GM23338 (cell line): ENCODE data around the gene CARD6. TPM values are rescaled to one million over a fixed set of nuclear protein-coding genes. Genes with fewer than 3 reads are reported as not detected.

Source experiments
- ATAC-seq: fragments of 200-7000 bp; cut with Tn5 transposase; 3 replicates; pipeline ENCODE4 v1.9.1; 2020
- DNase-seq: peaks from one replicate; pipeline ENCODE4 v3.0.0-alpha.2; 2015; ENCODE audit warnings: low spot score
- H2AFZ ChIP-seq: fragments of 200-600 bp; sonication (generic); 2 replicates; pipeline ENCODE4 v1.8.0; 2016; ENCODE audit warnings: antibody characterized with exemption, mild to moderate bottlenecking, moderate library complexity
- H3F3A ChIP-seq: fragments of 200-600 bp; sonication (generic); replicated peaks from 2 replicates; pipeline ENCODE4 v1.8.0; 2017; ENCODE audit warnings: antibody characterized with exemption, mixed run types, low read depth
- H3K27ac ChIP-seq: fragments of 200-600 bp; sonication (generic); 2 replicates; pipeline ENCODE4 v1.6.1; 2016; ENCODE audit warnings: low read depth
- H3K27me3 ChIP-seq: fragments of 200-600 bp; sonication (generic); 2 replicates; pipeline ENCODE4 v1.8.0; 2016; ENCODE audit warnings: mild to moderate bottlenecking, mixed run types, moderate library complexity; ENCODE audit not compliant: insufficient read depth
- H3K36me3 ChIP-seq: fragments of 200-600 bp; sonication (generic); 2 replicates; pipeline ENCODE4 v1.8.0; 2016; ENCODE audit warnings: mild to moderate bottlenecking; ENCODE audit not compliant: insufficient read depth
- H3K4me1 ChIP-seq: fragments of 200-600 bp; sonication (generic); 2 replicates; pipeline ENCODE4 v1.8.0; 2016; ENCODE audit warnings: mild to moderate bottlenecking, moderate library complexity; ENCODE audit not compliant: insufficient read depth
- H3K4me2 ChIP-seq: fragments of 200-600 bp; sonication (generic); 2 replicates; pipeline ENCODE4 v1.7.1; 2017; ENCODE audit warnings: mixed run types
- H3K4me3 ChIP-seq: fragments of 200-600 bp; sonication (generic); 2 replicates; pipeline ENCODE4 v1.6.1; 2016; ENCODE audit warnings: mixed run types
- H3K79me2 ChIP-seq: fragments of 200-600 bp; sonication (generic); replicated peaks from 2 replicates; pipeline ENCODE4 v1.8.0; 2017; ENCODE audit warnings: mild to moderate bottlenecking; ENCODE audit not compliant: insufficient read depth
- H3K9me2 ChIP-seq: fragments of 200-600 bp; sonication (generic); 2 replicates; pipeline ENCODE4 v1.8.0; 2017; ENCODE audit not compliant: insufficient read depth
- H4K20me1 ChIP-seq: fragments of 200-600 bp; sonication (generic); replicated peaks from 2 replicates; pipeline ENCODE4 v1.8.0; 2017; ENCODE audit warnings: mild to moderate bottlenecking; ENCODE audit not compliant: insufficient read depth
- H3K27ac Mint-ChIP-seq: 2 replicates; pipeline ENCODE4 v1.8.0; 2020; ENCODE audit warnings: inconsistent platforms, mild to moderate bottlenecking, moderate library complexity, mixed read lengths
- H3K27me3 Mint-ChIP-seq: 3 replicates; pipeline ENCODE4 v1.8.0; 2022; ENCODE audit warnings: low read depth, mild to moderate bottlenecking, moderate library complexity, mixed read lengths, inconsistent platforms; ENCODE audit not compliant: insufficient read depth, poor library complexity
- H3K36me3 Mint-ChIP-seq: 3 replicates; pipeline ENCODE4 v1.8.0; 2021; ENCODE audit warnings: low read depth, mild to moderate bottlenecking, inconsistent platforms, moderate library complexity, mixed read lengths
- H3K4me1 Mint-ChIP-seq: 3 replicates; pipeline ENCODE4 v1.8.0; 2020; ENCODE audit warnings: mild to moderate bottlenecking, inconsistent platforms, mixed read lengths
- H3K4me3 Mint-ChIP-seq: 3 replicates; pipeline ENCODE4 v1.8.0; 2021; ENCODE audit warnings: moderate library complexity, mild to moderate bottlenecking, inconsistent platforms, mixed read lengths
- H3K9me3 Mint-ChIP-seq: 3 replicates; pipeline ENCODE4 v1.8.0; 2020; ENCODE audit warnings: moderate library complexity, mild to moderate bottlenecking, inconsistent platforms, mixed read lengths
- CREB1 ChIP-seq: fragments of 250-450 bp; sonication (Bioruptor Pico); IDR thresholded peaks from 2 replicates; pipeline ENCODE4 v1.5.0; 2020; ENCODE audit warnings: low read depth, mild to moderate bottlenecking, moderate library complexity
- ETS1 ChIP-seq: IDR thresholded peaks from 2 replicates; pipeline ENCODE4 v1.6.1; 2016; ENCODE audit warnings: antibody characterized with exemption
- EZH2 ChIP-seq: fragments of 200-600 bp; sonication (generic); IDR thresholded peaks from one replicate; pipeline ENCODE4 v1.8.0; 2017; ENCODE audit warnings: antibody characterized with exemption, mild to moderate bottlenecking, low read depth; ENCODE audit not compliant: unreplicated experiment
- EZH2phosphoT487 ChIP-seq: fragments of 200-600 bp; sonication (generic); IDR thresholded peaks from one replicate; pipeline ENCODE4 v1.8.1; 2018; ENCODE audit warnings: antibody characterized with exemption; ENCODE audit not compliant: unreplicated experiment
- JUNB ChIP-seq: IDR thresholded peaks from one replicate; pipeline ENCODE4 v1.6.1; 2016; ENCODE audit warnings: antibody characterized with exemption; ENCODE audit not compliant: unreplicated experiment
- NANOG ChIP-seq: IDR thresholded peaks from 2 replicates; pipeline ENCODE4 v1.6.1; 2016; ENCODE audit warnings: antibody characterized with exemption, borderline replicate concordance
- POLR2AphosphoS5 ChIP-seq: IDR thresholded peaks from 2 replicates; pipeline ENCODE4 v1.6.1; 2016; ENCODE audit warnings: antibody characterized with exemption, low read depth
- REST ChIP-seq: IDR thresholded peaks from one replicate; pipeline ENCODE4 v1.6.1; 2018; ENCODE audit warnings: antibody characterized with exemption; ENCODE audit not compliant: unreplicated experiment
- STAT1 ChIP-seq: IDR thresholded peaks from one replicate; pipeline ENCODE4 v1.6.1; 2016; ENCODE audit warnings: antibody characterized with exemption; ENCODE audit not compliant: unreplicated experiment
- ZNF331 ChIP-seq: fragments of 250-450 bp; sonication (Bioruptor Pico); IDR thresholded peaks from 2 replicates; pipeline ENCODE4 v1.5.0; 2020; ENCODE audit warnings: low read depth, mild to moderate bottlenecking, moderate library complexity
- ZNF462 ChIP-seq: fragments of 250-450 bp; sonication (Bioruptor Pico); IDR thresholded peaks from 2 replicates; pipeline ENCODE4 v1.5.0; 2020; ENCODE audit warnings: mild to moderate bottlenecking, moderate library complexity
- polyA plus RNA-seq: library from polyadenylated mRNA; unstranded; fragments of >200 nt; fragmentation: Nextera tagmentation; extraction: Ambion mirVana; gene quantifications from 2 replicates; pipeline ENCODE4 v1.2.1, GENCODE V29; 2016
- total RNA-seq: library from RNA; depleted of rRNA; stranded (reverse); fragments of >200 nt; shearing (Covaris generic); gene quantifications from 2 replicates; pipeline ENCODE4 v1.2.3, GENCODE V29; 2014

CARD6 gene
- total and polyA plus RNA-seq, 2 experiments from 2014 or later = 0.32 to 0.45 TPM

- no peaks in the 10 kb centered on the region for H4K20me1 ChIP-seq
Observed at GRCh38 chr5:40873286-40873880, 32.2 kb downstream of the CARD6 start.

More at GRCh38 chr5:40873286-40873880, 32.2 kb downstream of the CARD6 start:
- Histone ChIP-seq H3K27me3 (no peaks in the 10 kb centered on the region), H3K4me1 (0 out of 2 replicates have a peak, but pooled peaks cover 6% of the 10 kb centered on the region), H3K4me2 (no peak overlapping the region), H3K36me3 (no peaks in the 10 kb centered on the region), H3F3A (no peaks in the 10 kb centered on the region), H3K4me3 (no peak overlapping the region), H3K9me2 (no peaks in the 10 kb centered on the region), H3K27ac (no peak overlapping the region), H2AFZ (no peak overlapping the region), H3K79me2 (no peaks in the 10 kb centered on the region)
- DNase-seq = no peak
- TF ChIP-seq EZH2phosphoT487 = no peak
- no peak for TF ChIP-seq POLR2AphosphoS5
- no peak for TF ChIP-seq NANOG
- TF ChIP-seq STAT1 = no peak
- TF ChIP-seq ZNF331 (CRISPR knock-in tag) = no peak
- TF ChIP-seq EZH2 = no peak
- TF ChIP-seq JUNB = no peak
- TF ChIP-seq ETS1 = no peak
- TF ChIP-seq CREB1 = no peak
- no peak for TF ChIP-seq REST
- no peak for TF ChIP-seq ZNF462
- Mint-ChIP-seq H3K27ac (no peak overlapping the region), H3K36me3 (peaks cover 17% of the 10 kb centered on the region), H3K4me3 (no peak overlapping the region), H3K27me3 (peaks cover 4% of the 10 kb centered on the region), H3K9me3 (peaks cover 27% of the 10 kb centered on the region), H3K4me1 (peaks cover 9% of the 10 kb centered on the region)
- ATAC-seq = no peak
